Measurements from ENCODE around the gene APMAP. TPM values are rescaled to one million over a fixed set of nuclear protein-coding genes. Genes with fewer than 3 reads are reported as not detected.

APMAP gene
- total RNA-seq, 3 donors from 2014 or later (not counting 1 experiment from before 2014, with no cell fraction given) = 205 to 212 (median 207) TPM

- Histone ChIP-seq H3K27ac (ENCODE audit: low read length) (no peak overlapping the region), H3K36me3 (ENCODE audit: control insufficient read depth, insufficient read depth, low read length) (peaks cover 26% of the 10 kb centered on the region), H3K9me3 (ENCODE audit: control insufficient read depth, insufficient read depth, low read length) (no peaks in the 10 kb centered on the region), H3K4me3 (ENCODE audit: low read length) (no peak overlapping the region), H3K4me1 (ENCODE audit: control insufficient read depth, insufficient read depth, low read length) (peaks cover under 1% of the 10 kb centered on the region), H3K27me3 (ENCODE audit: control insufficient read depth, insufficient read depth, low read length) (no peaks in the 10 kb centered on the region)
- Mint-ChIP-seq H3K4me1 (peaks cover 34 to 50% of the 10 kb centered on the region in 2 donors), H3K9me3 (no peaks in the 10 kb centered on the region), H3K27me3 (ENCODE audit: low read depth in 2 of 2) (no peaks in the 10 kb centered on the region), H3K36me3 (no peaks in the 10 kb centered on the region), H3K27ac (peak overlapping the region in 1 of 2 donors; percentile 43), H3K4me3 (no peak overlapping the region)
- DNase-seq (no peak), ATAC-seq (no peak)
- intact Hi-C loops (cut with micrococcal nuclease) = no loop called here
- WGBS (ENCODE audit: insufficient coverage) = 97% methylated on average over 5 of the region's 5 CpGs
- TF ChIP-seq, protein P1, sequence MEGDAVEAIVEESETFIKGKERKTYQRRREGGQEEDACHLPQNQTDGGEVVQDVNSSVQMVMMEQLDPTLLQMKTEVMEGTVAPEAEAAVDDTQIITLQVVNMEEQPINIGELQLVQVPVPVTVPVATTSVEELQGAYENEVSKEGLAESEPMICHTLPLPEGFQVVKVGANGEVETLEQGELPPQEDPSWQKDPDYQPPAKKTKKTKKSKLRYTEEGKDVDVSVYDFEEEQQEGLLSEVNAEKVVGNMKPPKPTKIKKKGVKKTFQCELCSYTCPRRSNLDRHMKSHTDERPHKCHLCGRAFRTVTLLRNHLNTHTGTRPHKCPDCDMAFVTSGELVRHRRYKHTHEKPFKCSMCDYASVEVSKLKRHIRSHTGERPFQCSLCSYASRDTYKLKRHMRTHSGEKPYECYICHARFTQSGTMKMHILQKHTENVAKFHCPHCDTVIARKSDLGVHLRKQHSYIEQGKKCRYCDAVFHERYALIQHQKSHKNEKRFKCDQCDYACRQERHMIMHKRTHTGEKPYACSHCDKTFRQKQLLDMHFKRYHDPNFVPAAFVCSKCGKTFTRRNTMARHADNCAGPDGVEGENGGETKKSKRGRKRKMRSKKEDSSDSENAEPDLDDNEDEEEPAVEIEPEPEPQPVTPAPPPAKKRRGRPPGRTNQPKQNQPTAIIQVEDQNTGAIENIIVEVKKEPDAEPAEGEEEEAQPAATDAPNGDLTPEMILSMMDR (IDR thresholded peaks at IDR 0.05) = no peak
Measured at GRCh38 chr20:25030007-25030648, 37.6 kb upstream of the APMAP start.

GRCh38 chr20:25025986-25026605 is 33.5 kb upstream of the APMAP start:
- 89% methylated on average over 4 of the region's 4 CpGs for WGBS (ENCODE audit: insufficient coverage)
- no peaks in the 10 kb centered on the region for H3K9me3 ChIP-seq (ENCODE audit: control insufficient read depth, insufficient read depth, low read length)
- TF ChIP-seq, protein P1 (IDR thresholded peaks at IDR 0.05) = no peak
- H3K36me3 ChIP-seq (ENCODE audit: control insufficient read depth, insufficient read depth, low read length) = peaks cover 40% of the 10 kb centered on the region
- Mint-ChIP-seq H3K36me3 (no peaks in the 10 kb centered on the region), H3K4me3 (no peak overlapping the region), H3K27me3 (ENCODE audit: low read depth in 2 of 2) (no peaks in the 10 kb centered on the region), H3K27ac (no peak overlapping the region), H3K9me3 (no peaks in the 10 kb centered on the region), H3K4me1 (peaks cover 38 to 50% of the 10 kb centered on the region in 2 donors)
- no peaks in the 10 kb centered on the region for H3K27me3 ChIP-seq (ENCODE audit: control insufficient read depth, insufficient read depth, low read length)
- H3K4me3 ChIP-seq (ENCODE audit: low read length) = no peak overlapping the region
- peaks cover 21% of the 10 kb centered on the region for H3K4me1 ChIP-seq (ENCODE audit: control insufficient read depth, insufficient read depth, low read length)
- DNase-seq (no peak), ATAC-seq (no peak)
- no peak overlapping the region for H3K27ac ChIP-seq (ENCODE audit: low read length)
- intact Hi-C loops (cut with micrococcal nuclease) = no loop called here

GRCh38 chr20:25025091-25025861 is 32.7 kb upstream of the APMAP start:
- H3K4me1 ChIP-seq (ENCODE audit: control insufficient read depth, insufficient read depth, low read length) = peaks cover 21% of the 10 kb centered on the region
- Mint-ChIP-seq H3K27me3 (ENCODE audit: low read depth in 2 of 2) (no peaks in the 10 kb centered on the region), H3K4me1 (peaks cover 38 to 42% of the 10 kb centered on the region in 2 donors), H3K36me3 (no peaks in the 10 kb centered on the region), H3K27ac (no peak overlapping the region), H3K9me3 (no peaks in the 10 kb centered on the region), H3K4me3 (no peak overlapping the region)
- DNase-seq (no peak), ATAC-seq (no peak)
- WGBS (ENCODE audit: insufficient coverage) = 91% methylated on average over 13 of the region's 14 CpGs
- H3K27ac ChIP-seq (ENCODE audit: low read length) = no peak overlapping the region
- intact Hi-C loops (cut with micrococcal nuclease) = no loop called here
- no peak overlapping the region for H3K4me3 ChIP-seq (ENCODE audit: low read length)
- H3K27me3 ChIP-seq (ENCODE audit: control insufficient read depth, insufficient read depth, low read length) = no peaks in the 10 kb centered on the region
- no peaks in the 10 kb centered on the region for H3K9me3 ChIP-seq (ENCODE audit: control insufficient read depth, insufficient read depth, low read length)
- peaks cover 44% of the 10 kb centered on the region for H3K36me3 ChIP-seq (ENCODE audit: control insufficient read depth, insufficient read depth, low read length)
- TF ChIP-seq, protein P1 (IDR thresholded peaks at IDR 0.05) = no peak

All from natural killer cell (primary cell).